Ovary (tissue), 9 donors: ENCODE data around the gene TESK2. TPM values are rescaled to one million over a fixed set of nuclear protein-coding genes. Genes with fewer than 3 reads are reported as not detected.
"Not testable (repeated sequence)": the region's sequence is repeated elsewhere in the genome, so short reads cannot be mapped to it uniquely, and the experiment has no call there.

Source experiments
- DNase-seq, 5 donors: peaks; one replicate each; pipeline ENCODE4 v3.0.0-alpha.2; 2019 to 2020
- H3K27ac ChIP-seq, 2 donors: fragments of 200-600 bp; one replicate each; pipeline versions ENCODE4 v1.5.1 to v1.8.0; 2019 to 2022
- H3K27me3 ChIP-seq: fragments of 200-600 bp; one replicate; pipeline ENCODE4 v1.8.0; 2022
- H3K36me3 ChIP-seq: fragments of 200-600 bp; sonication (generic); one replicate; pipeline ENCODE4 v1.5.1; 2019
- H3K4me1 ChIP-seq: one replicate; pipeline ENCODE4 v1.8.1; 2013; ENCODE audit warnings: mild to moderate bottlenecking, moderate library complexity; ENCODE audit not compliant: insufficient read depth
- H3K4me3 ChIP-seq: fragments of 200-600 bp; sonication (generic); one replicate; pipeline ENCODE4 v1.5.1; 2017
- H3K9me3 ChIP-seq, 2 donors: fragments of 200-600 bp in 1 of 2; sonication (generic) in 1 of 2; one replicate each; pipeline versions ENCODE4 v1.5.1 to v1.8.1; 2013 to 2019; ENCODE audit warnings: mild to moderate bottlenecking in 1 of 2, moderate library complexity in 1 of 2
- CTCF ChIP-seq, 3 donors: fragments of 450-650 bp in 2 of 3; fragments of 200-600 bp in 1 of 3; IDR thresholded peaks; one replicate each; pipeline versions ENCODE4 v1.5.1 to v1.8.0; 2016 to 2022; ENCODE audit warnings: antibody characterized with exemption in 3 of 3, mild to moderate bottlenecking in 1 of 3
- EP300 ChIP-seq: sonication (generic); formaldehyde crosslinking; IDR thresholded peaks from one replicate; pipeline ENCODE4 v1.6.1; 2017; ENCODE audit warnings: antibody characterized with exemption
- POLR2A ChIP-seq: fragments of 450-650 bp; IDR thresholded peaks from one replicate; pipeline ENCODE4 v1.6.1; 2017; ENCODE audit warnings: antibody characterized with exemption, mild to moderate bottlenecking, moderate library complexity
- WGBS, 3 donors: extraction: QIAGEN DNeasy Blood & Tissue Kit in 1 of 3; methylation state at CpG; one replicate each; pipeline versions ENCODE4 v1.1.5 to v1.1.7; 2013 to 2017; 5-methylcytosine and 5-hydroxymethylcytosine counted together
- intact Hi-C, 4 donors: fragments of 100-400 bp; cut with DNase I; formaldehyde crosslinking; loops; one replicate each; pipeline versions ENCODE4 v1.11.0 to v1.15.1; 2022 to 2023
- polyA plus RNA-seq, 2 donors: library from polyadenylated mRNA; stranded (reverse); fragments of 200-250 nt in 1 of 2; fragments of 350-450 nt in 1 of 2; fragmentation: Illumina TruSeq in 1 of 2; extraction: RNeasy Lipid Tissue Mini Kit (QIAGEN cat#74804) in 1 of 2; gene quantifications; one replicate each; pipeline ENCODE4 v1.2.3, GENCODE V29; 2013 to 2014
- total RNA-seq, 7 donors: library from RNA; depleted of rRNA in 2 of 7; stranded (reverse); fragments of >200 nt in 2 of 7; fragmentation: NEBNext Ultra II Directional in 3 of 7; extraction: Animal tissue kit (Norgen Biotek cat#: 25700) in 3 of 7; gene quantifications; one replicate each; pipeline versions ENCODE4 v1.1.0 to v1.2.4, GENCODE V29; 2016 to 2023
- donor health status: DM: no; HTN: no; CAD: no; lungs with moderate emphysema.
- donor health status: DM: no; HTN: no; CAD: no.
- donor health status: Bipolar disorder and iron deficiency.
- donor health status: DM: yes; HTN: yes; CAD: no.
- donor health status: DM: no; HTN: no; CAD: no.
- donor health status: DM: yes; HTN: yes; CAD: no.

Gene TESK2
- total and polyA plus RNA-seq, 9 donors = 6.7 to 12.5 (median 9.7) TPM

DNA sequence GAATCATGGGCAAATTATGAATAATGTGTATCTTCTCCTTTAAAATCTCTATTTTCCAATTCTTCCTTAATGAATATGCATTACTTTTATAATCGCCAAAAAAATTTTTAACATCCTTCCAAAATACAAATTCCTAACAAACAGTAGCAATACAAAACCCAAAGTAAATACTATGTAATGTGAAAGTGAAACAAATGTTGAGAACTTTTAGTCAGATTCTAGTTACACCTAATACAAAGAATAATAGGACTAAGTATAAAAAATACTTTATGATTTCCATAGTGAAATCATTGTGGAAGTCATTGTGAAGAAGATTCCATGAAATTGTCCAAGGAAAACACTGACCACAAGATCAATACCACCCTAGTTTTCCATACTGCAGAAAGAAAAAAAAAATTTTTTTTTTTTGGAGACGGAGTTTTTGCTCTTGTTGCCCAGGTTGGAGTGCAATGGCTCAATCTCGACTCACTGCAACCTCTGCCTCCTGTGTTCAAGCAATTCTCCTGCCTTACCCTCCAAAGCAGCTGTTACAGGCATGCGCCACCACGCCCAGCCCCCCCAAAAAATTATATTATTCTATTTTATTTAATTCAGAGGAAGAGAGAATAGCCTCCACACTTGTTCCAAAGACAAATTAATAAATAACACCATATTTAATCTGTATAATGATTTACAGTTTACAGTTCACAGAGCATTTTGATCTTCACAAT, 11.8 kb downstream of the TESK2 start:
- no peak overlapping the region for H3K27ac ChIP-seq
- intact Hi-C loops = no loop called here
- DNase-seq = no peak

GRCh38 chr1:45478121-45478814, 12.7 kb downstream of the TESK2 start:
- DNase-seq = no peak
- H3K9me3 ChIP-seq = no peaks in the 10 kb centered on the region
- no peaks in the 10 kb centered on the region for H3K36me3 ChIP-seq
- H3K27ac ChIP-seq = no peak overlapping the region
- WGBS, 3 donors = 86 to 87% (median 87%) methylated on average over 4 of the region's 4 CpGs
- intact Hi-C loops = no loop called here
- H3K4me3 ChIP-seq = no peak overlapping the region
- H3K27me3 ChIP-seq = no peaks in the 10 kb centered on the region
- TF ChIP-seq POLR2A (no peak), EP300 (no peak), CTCF (IDR thresholded peaks at IDR 0.05) (no peak)
- H3K4me1 ChIP-seq = no peaks in the 10 kb centered on the region

More for the DNA sequence above, 11.8 kb downstream of the TESK2 start:
- Histone ChIP-seq H3K36me3 (no peaks in the 10 kb centered on the region), H3K4me3 (no peak overlapping the region), H3K4me1 (no peaks in the 10 kb centered on the region), H3K9me3 (no peaks in the 10 kb centered on the region), H3K27me3 (no peaks in the 10 kb centered on the region)
- no peak for TF ChIP-seq POLR2A
- no peak for TF ChIP-seq EP300
- no peak for TF ChIP-seq CTCF (IDR thresholded peaks at IDR 0.05)
- 66 to 74% (median 67%) methylated on average over 5 of the region's 5 CpGs for WGBS, 3 donors

DNA sequence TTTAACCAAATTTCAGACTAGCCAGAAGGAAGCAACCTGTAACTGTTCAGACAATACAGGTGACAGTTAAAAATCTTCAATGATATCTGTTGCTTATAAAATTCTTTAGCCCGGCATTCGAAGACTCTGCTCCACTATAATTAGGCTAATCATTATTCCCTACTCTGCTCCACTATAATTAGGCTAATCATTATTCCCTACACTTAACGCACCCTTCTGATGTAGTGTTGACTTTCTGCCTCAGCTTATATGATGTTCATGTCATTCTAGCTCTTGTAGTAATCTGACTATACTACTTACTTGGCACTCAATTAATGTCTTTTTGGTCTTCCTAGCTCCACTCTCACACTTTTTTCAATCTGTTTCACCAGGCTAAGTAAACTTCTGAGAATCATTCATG, 13.3 kb downstream of the TESK2 start:
- H3K4me1 ChIP-seq = no peaks in the 10 kb centered on the region
- H3K4me3 ChIP-seq = no peak overlapping the region
- no peak overlapping the region for H3K27ac ChIP-seq
- H3K9me3 ChIP-seq = no peaks in the 10 kb centered on the region
- WGBS, 3 donors = 95 to 98% (median 95%) methylated on average over 3 of the region's 3 CpGs
- TF ChIP-seq CTCF (IDR thresholded peaks at IDR 0.05) (no peak), EP300 (no peak), POLR2A (no peak)
- intact Hi-C loops = no loop called here
- H3K27me3 ChIP-seq = no peaks in the 10 kb centered on the region
- no peaks in the 10 kb centered on the region for H3K36me3 ChIP-seq
- DNase-seq = no peak

DNA sequence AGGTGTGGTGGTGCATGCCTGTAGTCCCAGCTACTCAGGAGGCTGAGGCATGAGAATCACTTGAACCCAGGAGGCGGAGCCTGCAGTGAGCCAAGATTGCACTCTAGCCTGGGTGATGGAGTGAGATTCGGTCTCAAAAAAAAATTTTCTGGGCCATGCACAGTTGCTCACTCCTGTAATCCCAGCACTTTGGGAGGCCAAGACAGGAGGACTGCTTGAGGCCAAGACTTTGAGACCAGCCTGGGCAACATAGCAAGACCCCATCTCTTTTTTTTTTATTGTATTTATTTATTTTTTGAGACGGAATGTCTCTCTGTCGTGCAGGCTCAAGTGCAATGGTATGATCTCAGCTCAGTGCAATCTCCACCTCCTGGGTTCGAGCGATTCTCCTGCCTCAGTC, 16.8 kb downstream of the TESK2 start:
- H3K27ac ChIP-seq, H3K9me3 ChIP-seq, H3K27me3 ChIP-seq, DNase-seq, H3K4me3 ChIP-seq, H3K36me3 ChIP-seq, intact Hi-C loops, H3K4me1 ChIP-seq: not testable (repeated sequence)
- WGBS, 3 donors = 90 to 96% (median 95%) methylated on average over 6 of the region's 6 CpGs

DNA sequence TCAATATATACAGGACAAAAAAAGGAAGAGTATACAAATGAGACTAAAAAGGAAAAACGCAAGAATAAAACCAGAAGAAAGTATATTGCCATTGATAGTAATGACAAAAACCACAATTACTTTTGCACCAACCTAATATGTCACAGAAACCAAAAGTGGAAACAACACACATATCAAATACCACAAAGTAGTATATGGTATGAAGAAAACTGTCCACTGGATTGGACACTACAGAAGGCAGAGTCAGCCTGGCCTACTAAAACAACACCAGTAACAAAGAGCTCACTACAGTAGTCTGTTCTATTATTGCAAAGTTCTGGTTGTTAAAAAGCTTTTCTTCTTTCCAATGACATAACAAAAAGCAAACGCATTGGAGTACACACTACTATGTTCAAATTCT, 17.7 kb downstream of the TESK2 start:
- Histone ChIP-seq H3K4me1 (no peaks in the 10 kb centered on the region), H3K27ac (no peak overlapping the region), H3K36me3 (no peaks in the 10 kb centered on the region), H3K4me3 (no peak overlapping the region), H3K27me3 (no peaks in the 10 kb centered on the region), H3K9me3 (no peaks in the 10 kb centered on the region)
- 67 to 82% (median 78%) methylated on average over 2 of the region's 2 CpGs for WGBS, 3 donors
- DNase-seq = no peak
- TF ChIP-seq EP300 (no peak), CTCF (IDR thresholded peaks at IDR 0.05) (no peak), POLR2A (no peak)
- intact Hi-C loops = no loop called here
